IMR-90 (cell line): ENCODE results near the gene KRTAP20-2. TPM values are rescaled to one million over a fixed set of nuclear protein-coding genes. Genes with fewer than 3 reads are reported as not detected.

ENCODE experiments used
- microRNA-seq, 2 experiments: library from miRNA; stranded (forward) in 1 of 2; unstranded in 1 of 2; fragments of 10-50 nt in 1 of 2; fragments of <30 nt in 1 of 2; gene quantifications in 1 of 2; microRNA quantifications in 1 of 2; one replicate each; pipeline versions ENCODE3 to v1.1.0; 2013 to 2020; ENCODE audit not compliant: insufficient read depth in 1 of 2, insufficient read length in 1 of 2, unreplicated experiment in 1 of 2
- polyA plus RNA-seq, 3 experiments: library from polyadenylated mRNA; depleted of rRNA; stranded (reverse); fragments of >200 nt; gene quantifications; 2 replicates each; pipeline ENCODE4 v1.2.3, GENCODE V29; 2012; ENCODE audit warnings: low replicate concordance in 1 of 3
- small RNA-seq, 5 experiments: library from RNA; depleted of rRNA; stranded (forward); fragments of <200 nt; gene quantifications; one replicate each; pipeline ENCODE3, GENCODE V24; 2012
- total RNA-seq: library from RNA; depleted of rRNA; stranded (reverse); fragments of >200 nt; gene quantifications from 2 replicates; pipeline ENCODE4 v1.2.3, GENCODE V29; 2012; rRNA removed

The KRTAP20-2 gene
- total and polyA plus RNA-seq, 2 of the 4 experiments (the other 2 are of a cell fraction), result not detected

Small RNAs within 50 kb of the gene (microRNA-seq; reads per million reads assigned to microRNA genes)
- gene KRTAP20-1 (ENCODE audit: insufficient read depth, insufficient read length), result not detected
- not detected for gene KRTAP20-3 (ENCODE audit: insufficient read depth, insufficient read length)
- not detected for gene KRTAP20-4 (ENCODE audit: insufficient read depth, insufficient read length)
- gene KRTAP22-1 (ENCODE audit: insufficient read depth, insufficient read length), result not detected
- not detected for gene KRTAP22-2 (ENCODE audit: insufficient read depth, insufficient read length)

Small RNAs within 50 kb of the gene (small RNA-seq; reads per million reads assigned to genes)
- gene KRTAP20-1, result 0 reads per million in 5 experiments
- gene KRTAP20-3, result 0 reads per million in 5 experiments
- gene KRTAP20-4, result 0 reads per million in 5 experiments
- gene KRTAP22-1, result 0 reads per million in 5 experiments
- gene KRTAP22-2, result 0 reads per million in 5 experiments

Other genes starting within 250 kb of the KRTAP20-2 start
- gene KRTAP13-1, start 239.2 kb upstream of the KRTAP20-2 start, total RNA-seq, result not detected in 2 replicates
- not detected in 2 replicates for gene KRTAP13-1, start 239.2 kb upstream of the KRTAP20-2 start, polyA plus RNA-seq (2012; rRNA removed)
- gene KRTAP13-3, start 209.3 kb upstream of the KRTAP20-2 start, total RNA-seq, result not detected in 2 replicates
- not detected in 2 replicates for gene KRTAP13-3, start 209.3 kb upstream of the KRTAP20-2 start, polyA plus RNA-seq (2012; rRNA removed)
- not detected in 2 replicates for gene KRTAP13-4, start 205.0 kb upstream of the KRTAP20-2 start, total RNA-seq
- not detected in 2 replicates for gene KRTAP13-4, start 205.0 kb upstream of the KRTAP20-2 start, polyA plus RNA-seq (2012; rRNA removed)
- not detected in 2 replicates for gene KRTAP15-1, start 194.9 kb upstream of the KRTAP20-2 start, total RNA-seq
- gene KRTAP15-1, start 194.9 kb upstream of the KRTAP20-2 start, polyA plus RNA-seq (2012; rRNA removed), result not detected in 2 replicates
- gene KRTAP19-1, start 154.8 kb upstream of the KRTAP20-2 start, total RNA-seq, result not detected in 2 replicates
- not detected in 2 replicates for gene KRTAP19-1, start 154.8 kb upstream of the KRTAP20-2 start, polyA plus RNA-seq (2012; rRNA removed)
- not detected in 2 replicates for gene KRTAP19-2, start 147.8 kb upstream of the KRTAP20-2 start, total RNA-seq
- not detected in 2 replicates for gene KRTAP19-2, start 147.8 kb upstream of the KRTAP20-2 start, polyA plus RNA-seq (2012; rRNA removed)
- gene KRTAP19-3, start 143.2 kb upstream of the KRTAP20-2 start, total RNA-seq, result not detected in 2 replicates
- not detected in 2 replicates for gene KRTAP19-3, start 143.2 kb upstream of the KRTAP20-2 start, polyA plus RNA-seq (2012; rRNA removed)
- gene KRTAP19-4, start 138.0 kb upstream of the KRTAP20-2 start, total RNA-seq, result not detected in 2 replicates
- gene KRTAP19-4, start 138.0 kb upstream of the KRTAP20-2 start, polyA plus RNA-seq (2012; rRNA removed), result not detected in 2 replicates
- not detected in 2 replicates for gene KRTAP19-5, start 133.1 kb upstream of the KRTAP20-2 start, total RNA-seq
- not detected in 2 replicates for gene KRTAP19-5, start 133.1 kb upstream of the KRTAP20-2 start, polyA plus RNA-seq (2012; rRNA removed)
- gene KRTAP19-6, start 93.3 kb upstream of the KRTAP20-2 start, total RNA-seq, result not detected in 2 replicates
- gene KRTAP19-6, start 93.3 kb upstream of the KRTAP20-2 start, polyA plus RNA-seq (2012; rRNA removed), result not detected in 2 replicates
- gene KRTAP19-7, start 73.9 kb upstream of the KRTAP20-2 start, total RNA-seq, result not detected in 2 replicates
- not detected in 2 replicates for gene KRTAP19-7, start 73.9 kb upstream of the KRTAP20-2 start, polyA plus RNA-seq (2012; rRNA removed)
- not detected in 2 replicates for gene KRTAP22-2, start 44.8 kb upstream of the KRTAP20-2 start, total RNA-seq
- gene KRTAP22-2, start 44.8 kb upstream of the KRTAP20-2 start, polyA plus RNA-seq (2012; rRNA removed), result not detected in 2 replicates
- gene KRTAP6-3, start 42.8 kb upstream of the KRTAP20-2 start, total RNA-seq, result not detected in 2 replicates
- not detected in 2 replicates for gene KRTAP6-3, start 42.8 kb upstream of the KRTAP20-2 start, polyA plus RNA-seq (2012; rRNA removed)
- not detected in 2 replicates for gene KRTAP6-2, start 36.3 kb upstream of the KRTAP20-2 start, total RNA-seq
- gene KRTAP6-2, start 36.3 kb upstream of the KRTAP20-2 start, polyA plus RNA-seq (2012; rRNA removed), result not detected in 2 replicates
- gene KRTAP22-1, start 34.1 kb upstream of the KRTAP20-2 start, total RNA-seq, result not detected in 2 replicates
- gene KRTAP22-1, start 34.1 kb upstream of the KRTAP20-2 start, polyA plus RNA-seq (2012; rRNA removed), result not detected in 2 replicates
- gene KRTAP6-1, start 21.3 kb upstream of the KRTAP20-2 start, total RNA-seq, result not detected in 2 replicates
- gene KRTAP6-1, start 21.3 kb upstream of the KRTAP20-2 start, polyA plus RNA-seq (2012; rRNA removed), result not detected in 2 replicates
- not detected in 2 replicates for gene KRTAP20-1, start 18.8 kb upstream of the KRTAP20-2 start, total RNA-seq
- not detected in 2 replicates for gene KRTAP20-1, start 18.8 kb upstream of the KRTAP20-2 start, polyA plus RNA-seq (2012; rRNA removed)
- not detected in 2 replicates for gene KRTAP20-4, start 14.6 kb upstream of the KRTAP20-2 start, total RNA-seq
- gene KRTAP20-4, start 14.6 kb upstream of the KRTAP20-2 start, polyA plus RNA-seq (2012; rRNA removed), result not detected in 2 replicates
- gene KRTAP20-3, start 7.7 kb downstream of the KRTAP20-2 start, total RNA-seq, result not detected in 2 replicates
- gene KRTAP20-3, start 7.7 kb downstream of the KRTAP20-2 start, polyA plus RNA-seq (2012; rRNA removed), result not detected in 2 replicates
- not detected in 2 replicates for gene KRTAP21-3, start 83.6 kb downstream of the KRTAP20-2 start, total RNA-seq
- not detected in 2 replicates for gene KRTAP21-3, start 83.6 kb downstream of the KRTAP20-2 start, polyA plus RNA-seq (2012; rRNA removed)
- not detected in 2 replicates for gene KRTAP21-2, start 112.1 kb downstream of the KRTAP20-2 start, total RNA-seq
- not detected in 2 replicates for gene KRTAP21-2, start 112.1 kb downstream of the KRTAP20-2 start, polyA plus RNA-seq (2012; rRNA removed)
- gene KRTAP21-1, start 120.2 kb downstream of the KRTAP20-2 start, total RNA-seq, result not detected in 2 replicates
- not detected in 2 replicates for gene KRTAP21-1, start 120.2 kb downstream of the KRTAP20-2 start, polyA plus RNA-seq (2012; rRNA removed)
- not detected in 2 replicates for gene KRTAP8-1, start 178.1 kb downstream of the KRTAP20-2 start, total RNA-seq
- not detected in 2 replicates for gene KRTAP8-1, start 178.1 kb downstream of the KRTAP20-2 start, polyA plus RNA-seq (2012; rRNA removed)
- not detected in 2 replicates for gene KRTAP7-1, start 194.6 kb downstream of the KRTAP20-2 start, total RNA-seq
- gene KRTAP7-1, start 194.6 kb downstream of the KRTAP20-2 start, polyA plus RNA-seq (2012; rRNA removed), result not detected in 2 replicates
- not detected in 2 replicates for gene KRTAP11-1, start 246.4 kb downstream of the KRTAP20-2 start, total RNA-seq
- not detected in 2 replicates for gene KRTAP11-1, start 246.4 kb downstream of the KRTAP20-2 start, polyA plus RNA-seq (2012; rRNA removed)